ENCODE measurements around the gene KSR2. TPM values are rescaled to one million over a fixed set of nuclear protein-coding genes. Genes with fewer than 3 reads are reported as not detected.

The KSR2 gene
- total and polyA plus RNA-seq, 2 of the 13 experiments (the other 11 are each of a cell fraction or from before 2014, with no cell fraction given) = 0.02 TPM; not detected in 1

DNA sequence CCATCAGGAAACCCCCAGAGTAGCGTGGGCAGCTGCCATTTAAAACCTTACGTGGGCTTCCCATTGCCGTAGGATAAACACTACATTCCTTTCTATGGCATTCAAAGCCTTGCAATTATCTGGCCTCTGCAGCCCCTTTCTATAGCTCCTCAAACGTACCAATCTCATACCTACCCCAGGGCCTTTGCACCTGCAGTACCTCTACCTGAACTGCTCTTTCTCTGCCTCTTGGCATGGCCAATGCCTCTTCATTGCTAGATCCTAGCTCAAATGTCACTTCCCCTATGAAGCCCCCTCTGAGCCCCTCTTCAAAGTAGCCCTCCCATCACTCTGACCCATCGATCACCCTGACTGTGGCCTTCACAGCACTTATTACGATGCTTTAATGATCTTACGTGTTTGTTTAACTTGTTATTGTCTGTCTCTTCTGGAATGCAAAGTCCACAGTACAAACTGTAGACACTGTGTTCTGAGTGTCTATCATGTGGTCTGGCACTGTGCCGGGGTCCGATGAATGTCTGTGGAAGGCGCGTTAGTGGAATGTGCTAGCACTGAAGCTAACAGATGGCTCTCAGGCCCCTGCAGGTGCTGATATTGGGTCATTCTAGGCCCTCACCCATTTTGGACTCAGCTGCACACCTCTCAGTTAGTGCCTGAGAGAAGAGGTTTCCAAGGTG, 450.1 kb downstream of the KSR2 start (continued):
- TF ChIP-seq, protein P1, sequence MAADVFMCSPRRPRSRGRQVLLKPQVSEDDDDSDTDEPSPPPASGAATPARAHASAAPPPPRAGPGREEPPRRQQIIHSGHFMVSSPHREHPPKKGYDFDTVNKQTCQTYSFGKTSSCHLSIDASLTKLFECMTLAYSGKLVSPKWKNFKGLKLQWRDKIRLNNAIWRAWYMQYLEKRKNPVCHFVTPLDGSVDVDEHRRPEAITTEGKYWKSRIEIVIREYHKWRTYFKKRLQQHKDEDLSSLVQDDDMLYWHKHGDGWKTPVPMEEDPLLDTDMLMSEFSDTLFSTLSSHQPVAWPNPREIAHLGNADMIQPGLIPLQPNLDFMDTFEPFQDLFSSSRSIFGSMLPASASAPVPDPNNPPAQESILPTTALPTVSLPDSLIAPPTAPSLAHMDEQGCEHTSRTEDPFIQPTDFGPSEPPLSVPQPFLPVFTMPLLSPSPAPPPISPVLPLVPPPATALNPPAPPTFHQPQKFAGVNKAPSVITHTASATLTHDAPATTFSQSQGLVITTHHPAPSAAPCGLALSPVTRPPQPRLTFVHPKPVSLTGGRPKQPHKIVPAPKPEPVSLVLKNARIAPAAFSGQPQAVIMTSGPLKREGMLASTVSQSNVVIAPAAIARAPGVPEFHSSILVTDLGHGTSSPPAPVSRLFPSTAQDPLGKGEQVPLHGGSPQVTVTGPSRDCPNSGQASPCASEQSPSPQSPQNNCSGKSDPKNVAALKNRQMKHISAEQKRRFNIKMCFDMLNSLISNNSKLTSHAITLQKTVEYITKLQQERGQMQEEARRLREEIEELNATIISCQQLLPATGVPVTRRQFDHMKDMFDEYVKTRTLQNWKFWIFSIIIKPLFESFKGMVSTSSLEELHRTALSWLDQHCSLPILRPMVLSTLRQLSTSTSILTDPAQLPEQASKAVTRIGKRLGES (CRISPR knock-in tag; IDR thresholded peaks at IDR 0.05; ENCODE audit: borderline replicate concordance) = no peak
- TF ChIP-seq YY1 (IDR thresholded peaks at IDR 0.05; ENCODE audit: insufficient read depth, insufficient replicate concordance, low read depth, low read length) (no peak), AGO1 (IDR thresholded peaks at IDR 0.05; ENCODE audit: low read depth, low read length, poor library complexity, severe bottlenecking) (no peak), HOXA3 (CRISPR knock-in tag; IDR thresholded peaks at IDR 0.05) (no peak), YEATS4 (CRISPR knock-in tag; IDR thresholded peaks at IDR 0.05; ENCODE audit: borderline replicate concordance) (no peak), NCOR1 (IDR thresholded peaks at IDR 0.05; ENCODE audit: borderline replicate concordance, low read length) (peak; percentile 80; the same call in 1 of the 2 replicates), SETDB1 (CRISPR knock-in tag; IDR thresholded peaks at IDR 0.05; ENCODE audit: borderline replicate concordance) (no peak), SKI (IDR thresholded peaks at IDR 0.05; ENCODE audit: partially characterized antibody) (peak; percentile 93), MAFK (conservative IDR thresholded peaks at IDR 0.05 in 1 of 2, IDR thresholded peaks at IDR 0.05 in 1 of 2; ENCODE audit: low read length in 2 of 2) (no peak), KDM5A (IDR thresholded peaks at IDR 0.05; ENCODE audit: borderline replicate concordance, low read length) (no peak), RAD21 (CRISPR knock-in tag; IDR thresholded peaks at IDR 0.05) (no peak), ZNF83 (CRISPR knock-in tag; IDR thresholded peaks at IDR 0.05; ENCODE audit: borderline replicate concordance) (no peak), TCF12 (IDR thresholded peaks at IDR 0.05) (no peak), TCF12 (CRISPR knock-in tag; IDR thresholded peaks at IDR 0.05) (no peak), KLF6 (CRISPR knock-in tag; IDR thresholded peaks at IDR 0.05) (no peak), TCF7 (IDR thresholded peaks at IDR 0.05; ENCODE audit: low read depth) (peak; percentile 60), ZNF841 (CRISPR knock-in tag; IDR thresholded peaks at IDR 0.05; ENCODE audit: borderline replicate concordance) (no peak), CHCHD3 (CRISPR knock-in tag; IDR thresholded peaks at IDR 0.05) (no peak), ZNF883 (CRISPR knock-in tag; IDR thresholded peaks at IDR 0.05; ENCODE audit: not compliant biosample characterization) (no peak), ZNF460 (CRISPR knock-in tag; IDR thresholded peaks at IDR 0.05; ENCODE audit: borderline replicate concordance) (no peak), ZNF788 (CRISPR knock-in tag; IDR thresholded peaks at IDR 0.05; ENCODE audit: borderline replicate concordance) (no peak)
- TF ChIP-seq, protein P2, sequence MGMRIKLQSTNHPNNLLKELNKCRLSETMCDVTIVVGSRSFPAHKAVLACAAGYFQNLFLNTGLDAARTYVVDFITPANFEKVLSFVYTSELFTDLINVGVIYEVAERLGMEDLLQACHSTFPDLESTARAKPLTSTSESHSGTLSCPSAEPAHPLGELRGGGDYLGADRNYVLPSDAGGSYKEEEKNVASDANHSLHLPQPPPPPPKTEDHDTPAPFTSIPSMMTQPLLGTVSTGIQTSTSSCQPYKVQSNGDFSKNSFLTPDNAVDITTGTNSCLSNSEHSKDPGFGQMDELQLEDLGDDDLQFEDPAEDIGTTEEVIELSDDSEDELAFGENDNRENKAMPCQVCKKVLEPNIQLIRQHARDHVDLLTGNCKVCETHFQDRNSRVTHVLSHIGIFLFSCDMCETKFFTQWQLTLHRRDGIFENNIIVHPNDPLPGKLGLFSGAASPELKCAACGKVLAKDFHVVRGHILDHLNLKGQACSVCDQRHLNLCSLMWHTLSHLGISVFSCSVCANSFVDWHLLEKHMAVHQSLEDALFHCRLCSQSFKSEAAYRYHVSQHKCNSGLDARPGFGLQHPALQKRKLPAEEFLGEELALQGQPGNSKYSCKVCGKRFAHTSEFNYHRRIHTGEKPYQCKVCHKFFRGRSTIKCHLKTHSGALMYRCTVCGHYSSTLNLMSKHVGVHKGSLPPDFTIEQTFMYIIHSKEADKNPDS (CRISPR knock-in tag; IDR thresholded peaks at IDR 0.05) = no peak
- TF ChIP-seq, protein P3, sequence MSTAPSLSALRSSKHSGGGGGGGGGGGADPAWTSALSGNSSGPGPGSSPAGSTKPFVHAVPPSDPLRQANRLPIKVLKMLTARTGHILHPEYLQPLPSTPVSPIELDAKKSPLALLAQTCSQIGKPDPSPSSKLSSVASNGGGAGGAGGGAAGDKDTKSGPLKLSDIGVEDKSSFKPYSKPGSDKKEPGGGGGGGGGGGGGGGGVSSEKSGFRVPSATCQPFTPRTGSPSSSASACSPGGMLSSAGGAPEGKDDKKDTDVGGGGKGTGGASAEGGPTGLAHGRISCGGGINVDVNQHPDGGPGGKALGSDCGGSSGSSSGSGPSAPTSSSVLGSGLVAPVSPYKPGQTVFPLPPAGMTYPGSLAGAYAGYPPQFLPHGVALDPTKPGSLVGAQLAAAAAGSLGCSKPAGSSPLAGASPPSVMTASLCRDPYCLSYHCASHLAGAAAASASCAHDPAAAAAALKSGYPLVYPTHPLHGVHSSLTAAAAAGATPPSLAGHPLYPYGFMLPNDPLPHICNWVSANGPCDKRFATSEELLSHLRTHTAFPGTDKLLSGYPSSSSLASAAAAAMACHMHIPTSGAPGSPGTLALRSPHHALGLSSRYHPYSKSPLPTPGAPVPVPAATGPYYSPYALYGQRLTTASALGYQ (CRISPR knock-in tag; IDR thresholded peaks at IDR 0.05) = 0 out of 2 replicates have a peak, but pooled peaks have one; percentile 34

Data from HepG2 (cell line).